ENCODE results near the gene UBE2G2. TPM values are rescaled to one million over a fixed set of nuclear protein-coding genes. Genes with fewer than 3 reads are reported as not detected.

The UBE2G2 gene
- total RNA-seq, 1 experiment from 2014 or later, result 212 TPM

DNA sequence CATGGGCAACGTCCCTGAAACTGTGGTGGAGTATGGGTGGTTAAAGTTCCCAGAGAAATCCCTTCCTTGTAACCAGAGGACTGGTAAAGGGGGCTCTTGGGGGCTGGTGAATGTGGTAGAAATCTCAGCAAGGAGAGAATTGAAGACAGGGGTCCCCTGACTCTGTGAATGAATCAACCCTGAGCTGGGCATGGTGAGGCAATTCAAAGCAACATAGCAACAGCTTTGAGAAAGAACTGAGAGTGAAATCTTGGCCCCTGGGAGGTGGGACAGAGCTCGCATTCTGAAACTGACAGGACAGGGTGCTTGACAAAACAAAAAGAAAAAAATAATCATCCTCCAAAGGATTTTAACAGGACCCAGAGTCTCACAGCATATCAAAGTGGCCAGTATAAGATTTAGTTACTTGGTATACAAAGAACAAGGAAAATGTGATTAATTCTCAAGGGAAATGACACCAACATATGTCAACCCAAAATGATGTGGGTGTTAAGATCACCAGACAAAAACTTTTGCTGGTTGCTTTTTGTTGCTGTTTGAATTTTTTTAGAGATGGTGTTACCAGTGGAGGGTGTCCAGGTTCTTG lies 28.0 kb upstream of the UBE2G2 start:
- no peak for TF ChIP-seq EZH2 (IDR thresholded peaks at IDR 0.05; ENCODE audit: borderline replicate concordance, low read depth, low read length, poor library complexity, severe bottlenecking)
- no peak for TF ChIP-seq CTCF (conservative IDR thresholded peaks at IDR 0.05; ENCODE audit: low read depth, low read length)
- ChIA-PET CTCF (no interaction called here), POLR2A (ENCODE audit: low non-redundant PET) (no interaction called here)
- intact Hi-C loops (cut with micrococcal nuclease; ENCODE audit: unreplicated experiment), result no loop called here
- no peak overlapping the region for H3K4me3 ChIP-seq (ENCODE audit: low read depth, low read length, poor library complexity, severe bottlenecking)
- H3K36me3 ChIP-seq (ENCODE audit: insufficient read depth, low read length, poor library complexity, severe bottlenecking), result no peaks in the 10 kb centered on the region
- H3K27ac ChIP-seq (ENCODE audit: low read depth, low read length, poor library complexity, severe bottlenecking), result no peak overlapping the region
- H3K27me3 ChIP-seq (replicated peaks; ENCODE audit: insufficient read depth, low read depth, low read length, poor library complexity), result no peaks in the 10 kb centered on the region
- H3K4me1 ChIP-seq (ENCODE audit: insufficient read depth, low read length, poor library complexity, severe bottlenecking), result no peaks in the 10 kb centered on the region
- BruUV-seq (replicated peaks), result no TSS peak
- no peak for DNase-seq (ENCODE audit: low spot score)
- peaks cover 15% of the 10 kb centered on the region for H3K9me3 ChIP-seq (ENCODE audit: low read depth, low read length, poor library complexity, severe bottlenecking)

GRCh38 chr21:44828362-44829056 lies 26.9 kb upstream of the UBE2G2 start:
- no peak overlapping the region for H3K27ac ChIP-seq (ENCODE audit: low read depth, low read length, poor library complexity, severe bottlenecking)
- no peaks in the 10 kb centered on the region for H3K4me1 ChIP-seq (ENCODE audit: insufficient read depth, low read length, poor library complexity, severe bottlenecking)
- no peak for DNase-seq (ENCODE audit: low spot score)
- H3K36me3 ChIP-seq (ENCODE audit: insufficient read depth, low read length, poor library complexity, severe bottlenecking), result no peaks in the 10 kb centered on the region
- POLR2A ChIA-PET (ENCODE audit: low non-redundant PET), result no interaction called here
- no peaks in the 10 kb centered on the region for H3K27me3 ChIP-seq (replicated peaks; ENCODE audit: insufficient read depth, low read depth, low read length, poor library complexity)
- H3K4me3 ChIP-seq (ENCODE audit: low read depth, low read length, poor library complexity, severe bottlenecking), result no peak overlapping the region
- intact Hi-C loops (cut with micrococcal nuclease; ENCODE audit: unreplicated experiment), result no loop called here
- no TSS peak for BruUV-seq (replicated peaks)
- CTCF ChIA-PET, result no interaction called here
- no peak for TF ChIP-seq CTCF (conservative IDR thresholded peaks at IDR 0.05; ENCODE audit: low read depth, low read length)
- TF ChIP-seq EZH2 (IDR thresholded peaks at IDR 0.05; ENCODE audit: borderline replicate concordance, low read depth, low read length, poor library complexity, severe bottlenecking), result no peak
- peaks cover 15% of the 10 kb centered on the region for H3K9me3 ChIP-seq (ENCODE audit: low read depth, low read length, poor library complexity, severe bottlenecking)

- ChIA-PET CTCF (no interaction called here), POLR2A (ENCODE audit: low non-redundant PET) (no interaction called here)
- no peak overlapping the region for H3K4me3 ChIP-seq (ENCODE audit: low read depth, low read length, poor library complexity, severe bottlenecking)
- H3K27me3 ChIP-seq (replicated peaks; ENCODE audit: insufficient read depth, low read depth, low read length, poor library complexity), result no peaks in the 10 kb centered on the region
- no peaks in the 10 kb centered on the region for H3K4me1 ChIP-seq (ENCODE audit: insufficient read depth, low read length, poor library complexity, severe bottlenecking)
- TF ChIP-seq CTCF (conservative IDR thresholded peaks at IDR 0.05; ENCODE audit: low read depth, low read length), result no peak
- TF ChIP-seq EZH2 (IDR thresholded peaks at IDR 0.05; ENCODE audit: borderline replicate concordance, low read depth, low read length, poor library complexity, severe bottlenecking), result no peak
- no TSS peak for BruUV-seq (replicated peaks)
- intact Hi-C loops (cut with micrococcal nuclease; ENCODE audit: unreplicated experiment), result no loop called here
- H3K27ac ChIP-seq (ENCODE audit: low read depth, low read length, poor library complexity, severe bottlenecking), result no peak overlapping the region
- H3K9me3 ChIP-seq (ENCODE audit: low read depth, low read length, poor library complexity, severe bottlenecking), result peaks cover 32% of the 10 kb centered on the region
- no peaks in the 10 kb centered on the region for H3K36me3 ChIP-seq (ENCODE audit: insufficient read depth, low read length, poor library complexity, severe bottlenecking)
- DNase-seq (ENCODE audit: low spot score), result no peak
Measured at GRCh38 chr21:44823179-44823660, 21.6 kb upstream of the UBE2G2 start.

Data from A673 (cell line).